ENCODE measurements around the gene STAU1.
"Not testable (repeated sequence)": the region's sequence is repeated elsewhere in the genome, so short reads cannot be mapped to it uniquely, and the experiment has no call there.

GRCh38 chr20:49104979-49105547 is 83.1 kb downstream of the STAU1 start:
- TF ChIP-seq POLR2A (IDR thresholded peaks at IDR 0.05; ENCODE audit: low read length); GATA1 (IDR thresholded peaks at IDR 0.05; ENCODE audit: low read depth, low read length): not testable (repeated sequence)

Data from erythroblast (primary cell).